ENCODE measurements around the gene NFATC2.

GRCh38 chr20:51560042-51560441, 17.5 kb upstream of the NFATC2 start:
- TF ChIP-seq CTCF (IDR thresholded peaks at IDR 0.05) (no peak), MAX (IDR thresholded peaks at IDR 0.05; ENCODE audit: low read depth) (no peak), GABPA (IDR thresholded peaks at IDR 0.05; ENCODE audit: low read depth) (no peak), RFX5 (IDR thresholded peaks at IDR 0.05; ENCODE audit: low read length) (no peak), POLR2AphosphoS5 (IDR thresholded peaks at IDR 0.05; ENCODE audit: low read depth, low read length) (no peak), CHD2 (IDR thresholded peaks at IDR 0.05; ENCODE audit: low read length, partially characterized antibody) (no peak), USF2 (IDR thresholded peaks at IDR 0.05; ENCODE audit: borderline replicate concordance, low read depth, low read length) (no peak), TAF1 (IDR thresholded peaks at IDR 0.05; ENCODE audit: borderline replicate concordance, low read depth, low read length) (no peak), RAD21 (IDR thresholded peaks at IDR 0.05; ENCODE audit: low read length) (no peak), EP300 (IDR thresholded peaks at IDR 0.05; ENCODE audit: borderline replicate concordance in 1 of 2, low read depth in 1 of 2, low read length in 1 of 2) (no peak), TEAD4 (IDR thresholded peaks at IDR 0.05; ENCODE audit: borderline replicate concordance, insufficient read depth) (no peak)
